Activated naive CD8-positive, alpha-beta T cell (primary cell): Measurements from ENCODE around the gene KCNT2.

ENCODE experiments used
- H3K27ac Mint-ChIP-seq: one replicate; pipeline ENCODE4 v1.8.0; 2021; ENCODE audit warnings: mixed read lengths
- H3K27me3 Mint-ChIP-seq: one replicate; pipeline ENCODE4 v1.8.0; 2021; ENCODE audit warnings: mixed read lengths
- H3K36me3 Mint-ChIP-seq: one replicate; pipeline ENCODE4 v1.8.0; 2021; ENCODE audit warnings: mixed read lengths
- H3K4me1 Mint-ChIP-seq: one replicate; pipeline ENCODE4 v1.8.0; 2021; ENCODE audit warnings: low read depth, mixed read lengths
- H3K4me3 Mint-ChIP-seq: one replicate; pipeline ENCODE4 v1.8.0; 2021; ENCODE audit warnings: mild to moderate bottlenecking, mixed read lengths
- H3K9me3 Mint-ChIP-seq: one replicate; pipeline ENCODE4 v1.8.0; 2021; ENCODE audit warnings: low read depth, mixed read lengths

The KCNT2 gene

GRCh38 chr1:196611873-196612272, 3.6 kb upstream of the KCNT2 start:
- Mint-ChIP-seq H3K4me3 (no peak overlapping the region), H3K9me3 (peaks cover 9% of the 10 kb centered on the region), H3K4me1 (peaks cover 7% of the 10 kb centered on the region), H3K27me3 (peaks cover 22% of the 10 kb centered on the region), H3K27ac (no peak overlapping the region), H3K36me3 (no peaks in the 10 kb centered on the region)

GRCh38 chr1:196609370-196609737, 1.1 kb upstream of the KCNT2 start:
- Mint-ChIP-seq H3K36me3 (no peaks in the 10 kb centered on the region), H3K27me3 (peaks cover 23% of the 10 kb centered on the region), H3K27ac (no peak overlapping the region), H3K9me3 (peaks cover 4% of the 10 kb centered on the region), H3K4me1 (peaks cover 7% of the 10 kb centered on the region), H3K4me3 (no peak overlapping the region)

GRCh38 chr1:196607981-196608380, 259 bp downstream of the KCNT2 start:
- Mint-ChIP-seq H3K27ac (no peak overlapping the region), H3K27me3 (peaks cover 22% of the 10 kb centered on the region), H3K4me1 (peaks cover 7% of the 10 kb centered on the region), H3K9me3 (peaks cover 4% of the 10 kb centered on the region), H3K4me3 (no peak overlapping the region), H3K36me3 (no peaks in the 10 kb centered on the region)

GRCh38 chr1:196603651-196604050, 4.6 kb downstream of the KCNT2 start:
- peaks cover 5% of the 10 kb centered on the region for H3K9me3 Mint-ChIP-seq
- peaks cover 8% of the 10 kb centered on the region for H3K27me3 Mint-ChIP-seq
- no peaks in the 10 kb centered on the region for H3K36me3 Mint-ChIP-seq
- H3K27ac Mint-ChIP-seq: no peak overlapping the region
- peaks cover 7% of the 10 kb centered on the region for H3K4me1 Mint-ChIP-seq
- no peak overlapping the region for H3K4me3 Mint-ChIP-seq

GRCh38 chr1:196598942-196599748, 9.1 kb downstream of the KCNT2 start:
- Mint-ChIP-seq H3K4me1 (no peaks in the 10 kb centered on the region), H3K27ac (no peak overlapping the region), H3K27me3 (no peaks in the 10 kb centered on the region), H3K36me3 (no peaks in the 10 kb centered on the region), H3K9me3 (peaks cover 5% of the 10 kb centered on the region), H3K4me3 (no peak overlapping the region)

- Mint-ChIP-seq H3K27ac (no peak overlapping the region), H3K27me3 (no peaks in the 10 kb centered on the region), H3K9me3 (no peaks in the 10 kb centered on the region), H3K36me3 (no peaks in the 10 kb centered on the region), H3K4me3 (no peak overlapping the region), H3K4me1 (no peaks in the 10 kb centered on the region)
These were observed 13.5 kb downstream of the KCNT2 start for GRCh38 chr1:196594700-196595099.

- H3K4me3 Mint-ChIP-seq: no peak overlapping the region
- H3K27ac Mint-ChIP-seq: no peak overlapping the region
- H3K4me1 Mint-ChIP-seq: no peaks in the 10 kb centered on the region
- H3K9me3 Mint-ChIP-seq: no peaks in the 10 kb centered on the region
- no peaks in the 10 kb centered on the region for H3K27me3 Mint-ChIP-seq
- H3K36me3 Mint-ChIP-seq: no peaks in the 10 kb centered on the region
These were observed 14.3 kb downstream of the KCNT2 start for GRCh38 chr1:196593955-196594354.

GRCh38 chr1:196590959-196591358, 17.3 kb downstream of the KCNT2 start:
- Mint-ChIP-seq H3K27me3 (no peaks in the 10 kb centered on the region), H3K4me3 (no peak overlapping the region), H3K4me1 (no peaks in the 10 kb centered on the region), H3K9me3 (no peaks in the 10 kb centered on the region), H3K36me3 (no peaks in the 10 kb centered on the region), H3K27ac (no peak overlapping the region)

- H3K9me3 Mint-ChIP-seq: no peaks in the 10 kb centered on the region
- H3K36me3 Mint-ChIP-seq: no peaks in the 10 kb centered on the region
- no peak overlapping the region for H3K4me3 Mint-ChIP-seq
- H3K4me1 Mint-ChIP-seq: no peaks in the 10 kb centered on the region
- no peak overlapping the region for H3K27ac Mint-ChIP-seq
- no peaks in the 10 kb centered on the region for H3K27me3 Mint-ChIP-seq
These were observed 18.1 kb downstream of the KCNT2 start for GRCh38 chr1:196590012-196590708.

GRCh38 chr1:196584696-196585095, 23.5 kb downstream of the KCNT2 start:
- no peaks in the 10 kb centered on the region for H3K4me1 Mint-ChIP-seq
- no peaks in the 10 kb centered on the region for H3K27me3 Mint-ChIP-seq
- H3K4me3 Mint-ChIP-seq: no peak overlapping the region
- H3K36me3 Mint-ChIP-seq: no peaks in the 10 kb centered on the region
- H3K27ac Mint-ChIP-seq: no peak overlapping the region
- peaks cover 7% of the 10 kb centered on the region for H3K9me3 Mint-ChIP-seq

- H3K9me3 Mint-ChIP-seq: peaks cover 4% of the 10 kb centered on the region
- no peaks in the 10 kb centered on the region for H3K36me3 Mint-ChIP-seq
- no peak overlapping the region for H3K27ac Mint-ChIP-seq
- no peaks in the 10 kb centered on the region for H3K4me1 Mint-ChIP-seq
- H3K4me3 Mint-ChIP-seq: no peak overlapping the region
- H3K27me3 Mint-ChIP-seq: no peaks in the 10 kb centered on the region
These were observed 30.9 kb downstream of the KCNT2 start for GRCh38 chr1:196577386-196577785.

- H3K36me3 Mint-ChIP-seq: no peaks in the 10 kb centered on the region
- no peak overlapping the region for H3K4me3 Mint-ChIP-seq
- no peaks in the 10 kb centered on the region for H3K4me1 Mint-ChIP-seq
- H3K27me3 Mint-ChIP-seq: no peaks in the 10 kb centered on the region
- H3K27ac Mint-ChIP-seq: no peak overlapping the region
- no peaks in the 10 kb centered on the region for H3K9me3 Mint-ChIP-seq
These were observed 35.0 kb downstream of the KCNT2 start for GRCh38 chr1:196573226-196573625.

GRCh38 chr1:196567238-196567637, 41.0 kb downstream of the KCNT2 start:
- H3K27me3 Mint-ChIP-seq: no peaks in the 10 kb centered on the region
- H3K9me3 Mint-ChIP-seq: peaks cover 10% of the 10 kb centered on the region
- no peak overlapping the region for H3K27ac Mint-ChIP-seq
- no peaks in the 10 kb centered on the region for H3K4me1 Mint-ChIP-seq
- H3K4me3 Mint-ChIP-seq: no peak overlapping the region
- H3K36me3 Mint-ChIP-seq: no peaks in the 10 kb centered on the region

- Mint-ChIP-seq H3K27ac (no peak overlapping the region), H3K36me3 (no peaks in the 10 kb centered on the region), H3K9me3 (peaks cover 10% of the 10 kb centered on the region), H3K4me3 (no peak overlapping the region), H3K27me3 (no peaks in the 10 kb centered on the region), H3K4me1 (no peaks in the 10 kb centered on the region)
These were observed 44.5 kb downstream of the KCNT2 start for GRCh38 chr1:196563768-196564167.

- no peaks in the 10 kb centered on the region for H3K4me1 Mint-ChIP-seq
- H3K27me3 Mint-ChIP-seq: no peaks in the 10 kb centered on the region
- H3K36me3 Mint-ChIP-seq: no peaks in the 10 kb centered on the region
- H3K4me3 Mint-ChIP-seq: no peak overlapping the region
- H3K27ac Mint-ChIP-seq: no peak overlapping the region
- H3K9me3 Mint-ChIP-seq: peaks cover 7% of the 10 kb centered on the region
These were observed 48.9 kb downstream of the KCNT2 start for GRCh38 chr1:196559314-196559713.

- no peak overlapping the region for H3K4me3 Mint-ChIP-seq
- H3K27me3 Mint-ChIP-seq: no peaks in the 10 kb centered on the region
- no peak overlapping the region for H3K27ac Mint-ChIP-seq
These were observed 49.8 kb downstream of the KCNT2 start for GRCh38 chr1:196558411-196558810.

More at GRCh38 chr1:196558411-196558810, 49.8 kb downstream of the KCNT2 start:
- Mint-ChIP-seq H3K36me3 (no peaks in the 10 kb centered on the region), H3K4me1 (no peaks in the 10 kb centered on the region), H3K9me3 (peaks cover 5% of the 10 kb centered on the region)
